ENCODE measurements around the gene C15orf40. TPM values are rescaled to one million over a fixed set of nuclear protein-coding genes. Genes with fewer than 3 reads are reported as not detected.
"Not testable (repeated sequence)": the region's sequence is repeated elsewhere in the genome, so short reads cannot be mapped to it uniquely, and the experiment has no call there.

Gene C15orf40
- total RNA-seq, result 24.2 and 29.0 TPM in 2 replicates

DNA sequence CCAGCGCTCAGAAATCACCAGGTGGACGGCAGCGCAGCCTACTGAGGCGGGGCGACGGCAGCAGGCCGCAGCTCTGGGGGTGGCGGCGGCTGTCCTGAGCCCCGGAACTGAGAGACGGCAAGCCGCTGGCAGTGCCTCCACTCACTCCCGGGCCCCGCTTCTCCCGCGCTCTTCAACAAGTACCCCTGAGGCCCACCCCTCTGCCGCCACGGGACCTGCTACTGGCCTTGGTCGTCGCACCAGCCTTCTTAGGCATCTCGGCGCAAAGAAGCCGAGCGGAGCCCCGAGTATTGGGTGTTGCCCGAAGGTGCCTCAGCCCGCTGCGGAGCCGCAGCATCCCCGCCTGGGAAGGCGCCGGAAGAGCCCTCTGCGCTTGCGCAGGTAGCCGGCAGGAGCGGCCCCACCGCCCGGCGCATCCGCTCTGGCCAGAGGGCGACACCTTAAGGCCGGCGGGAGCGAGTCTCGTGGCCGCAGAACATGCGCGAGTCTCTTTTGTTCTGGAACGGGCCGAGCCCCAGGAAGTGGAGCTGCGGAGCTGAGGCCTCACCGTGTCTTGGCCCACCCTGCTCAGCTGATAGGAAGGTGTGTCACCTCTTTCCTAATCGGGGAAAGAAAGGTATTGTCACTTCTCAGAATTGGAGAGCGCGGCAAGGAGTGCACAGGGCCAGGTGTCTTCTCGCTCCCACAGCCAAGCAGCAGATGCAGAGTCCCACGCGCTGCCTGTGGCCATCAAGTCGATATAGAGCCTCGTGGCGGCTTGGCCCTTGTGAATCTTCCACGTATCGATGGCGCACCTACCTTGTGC lies at the start of gene C15orf40:
Gene C15orf40 (minus strand): TSS at position 369 of the 805 bp plus-strand sequence. CDS start 32 bp downstream, at position 337.
- H3K9me3 Mint-ChIP-seq, result no peaks in the 10 kb centered on the region
- DNase-seq (ENCODE audit: low spot score), result peak; percentile 84
- H3K27ac Mint-ChIP-seq, result peak within 1 kb of the TSS; percentile 98
- peaks cover 31% of the 10 kb centered on the region for H3K36me3 Mint-ChIP-seq (ENCODE audit: low read depth)
- no peaks in the 10 kb centered on the region for H3K27me3 Mint-ChIP-seq (ENCODE audit: insufficient read depth)
- intact Hi-C loops (cut with micrococcal nuclease), result loop anchor here (1.0 to 2.0 kb wide), 8 partner anchors 25 to 548 kb away; partner anchors contain the start of genes BTBD1, RAMAC and TM6SF1
- peak within 1 kb of the TSS; percentile 99 for H3K4me3 Mint-ChIP-seq
- peaks cover 50% of the 10 kb centered on the region for H3K4me1 Mint-ChIP-seq (ENCODE audit: low read depth)

DNA sequence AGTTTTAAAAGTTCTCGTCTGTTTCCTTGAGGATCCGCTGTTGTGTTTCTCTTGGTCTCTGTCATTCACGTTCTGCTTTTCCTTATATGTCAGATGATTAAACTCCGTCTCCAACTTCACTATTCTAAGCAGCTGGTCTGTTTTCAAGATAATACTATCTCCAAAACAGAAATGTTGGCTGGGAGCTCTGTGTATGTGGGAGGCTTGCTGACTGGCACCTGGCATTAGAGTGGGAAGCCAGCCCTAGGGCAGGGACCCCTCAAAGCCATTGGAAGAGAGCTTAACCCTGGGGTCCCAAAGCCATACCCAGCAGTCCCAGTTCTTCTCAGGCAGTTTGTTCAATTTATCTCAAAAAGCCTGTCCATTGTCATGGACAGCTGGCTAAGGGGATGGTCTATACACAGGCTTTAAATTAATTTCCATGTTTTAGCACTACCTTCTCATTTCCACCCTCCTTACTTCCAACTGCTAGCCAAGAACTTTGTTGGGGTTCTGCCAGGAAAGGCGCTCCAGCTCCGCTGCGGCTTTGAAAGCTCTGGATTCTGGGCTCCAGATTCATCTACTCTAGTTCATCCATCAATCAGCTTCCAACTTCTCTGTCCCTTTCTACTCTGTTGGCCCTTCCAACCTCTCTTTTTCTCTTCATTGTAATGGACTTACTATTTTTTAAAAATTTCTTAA lies 46.4 kb upstream of the C15orf40 start:
- Mint-ChIP-seq H3K27ac (no peak overlapping the region), H3K36me3 (ENCODE audit: low read depth) (peaks cover 20% of the 10 kb centered on the region)

GRCh38 chr15:83057002-83057401 lies 45.6 kb upstream of the C15orf40 start:
- no peaks in the 10 kb centered on the region for H3K9me3 Mint-ChIP-seq
- DNase-seq (ENCODE audit: low spot score), result no peak
- peaks cover 23% of the 10 kb centered on the region for H3K4me1 Mint-ChIP-seq (ENCODE audit: low read depth)
- intact Hi-C loops (cut with micrococcal nuclease), result no loop called here
- no peaks in the 10 kb centered on the region for H3K27me3 Mint-ChIP-seq (ENCODE audit: insufficient read depth)
- H3K4me3 Mint-ChIP-seq, result no peak overlapping the region
- peaks cover 20% of the 10 kb centered on the region for H3K36me3 Mint-ChIP-seq (ENCODE audit: low read depth)
- H3K27ac Mint-ChIP-seq, result no peak overlapping the region

More for the DNA sequence above, 46.4 kb upstream of the C15orf40 start:
- no peak for DNase-seq (ENCODE audit: low spot score)
- intact Hi-C loops (cut with micrococcal nuclease), result no loop called here
- H3K9me3 Mint-ChIP-seq, result no peaks in the 10 kb centered on the region
- no peaks in the 10 kb centered on the region for H3K27me3 Mint-ChIP-seq (ENCODE audit: insufficient read depth)
- peaks cover 23% of the 10 kb centered on the region for H3K4me1 Mint-ChIP-seq (ENCODE audit: low read depth)
- H3K4me3 Mint-ChIP-seq, result no peak overlapping the region

- peaks cover 29% of the 10 kb centered on the region for H3K36me3 Mint-ChIP-seq (ENCODE audit: low read depth)
- H3K27ac Mint-ChIP-seq, result no peak overlapping the region
- intact Hi-C loops (cut with micrococcal nuclease), result no loop called here
- no peaks in the 10 kb centered on the region for H3K27me3 Mint-ChIP-seq (ENCODE audit: insufficient read depth)
- H3K4me1 Mint-ChIP-seq (ENCODE audit: low read depth), result peaks cover 15% of the 10 kb centered on the region
- no peaks in the 10 kb centered on the region for H3K9me3 Mint-ChIP-seq
- DNase-seq (ENCODE audit: low spot score), result no peak
- H3K4me3 Mint-ChIP-seq, result no peak overlapping the region
Observed at GRCh38 chr15:83053151-83053550, 41.7 kb upstream of the C15orf40 start.

GRCh38 chr15:83046558-83047127 lies 35.2 kb upstream of the C15orf40 start:
- H3K27me3 Mint-ChIP-seq (ENCODE audit: insufficient read depth), result no peaks in the 10 kb centered on the region
- H3K4me3 Mint-ChIP-seq, result no peak overlapping the region
- intact Hi-C loops (cut with micrococcal nuclease), result no loop called here
- H3K36me3 Mint-ChIP-seq (ENCODE audit: low read depth), result peaks cover 44% of the 10 kb centered on the region
- peaks cover 14% of the 10 kb centered on the region for H3K4me1 Mint-ChIP-seq (ENCODE audit: low read depth)
- no peaks in the 10 kb centered on the region for H3K9me3 Mint-ChIP-seq
- no peak overlapping the region for H3K27ac Mint-ChIP-seq
- DNase-seq (ENCODE audit: low spot score), result no peak

- H3K4me1 Mint-ChIP-seq (ENCODE audit: low read depth), result peaks cover 16% of the 10 kb centered on the region
- H3K27me3 Mint-ChIP-seq (ENCODE audit: insufficient read depth), result no peaks in the 10 kb centered on the region
- no peak overlapping the region for H3K4me3 Mint-ChIP-seq
- intact Hi-C loops (cut with micrococcal nuclease), result no loop called here
- H3K36me3 Mint-ChIP-seq (ENCODE audit: low read depth), result peaks cover 55% of the 10 kb centered on the region
- DNase-seq (ENCODE audit: low spot score), result no peak
- H3K9me3 Mint-ChIP-seq, result no peaks in the 10 kb centered on the region
- no peak overlapping the region for H3K27ac Mint-ChIP-seq
Observed at GRCh38 chr15:83044156-83044555, 32.7 kb upstream of the C15orf40 start.

- Mint-ChIP-seq H3K27ac (no peak overlapping the region), H3K4me1 (ENCODE audit: low read depth) (peaks cover 27% of the 10 kb centered on the region), H3K4me3 (no peak overlapping the region), H3K9me3 (peaks cover 6% of the 10 kb centered on the region), H3K27me3 (ENCODE audit: insufficient read depth) (no peaks in the 10 kb centered on the region), H3K36me3 (ENCODE audit: low read depth) (peaks cover 66% of the 10 kb centered on the region)
- intact Hi-C loops (cut with micrococcal nuclease), result no loop called here
- DNase-seq (ENCODE audit: low spot score), result no peak
Observed at GRCh38 chr15:83039206-83039605, 27.8 kb upstream of the C15orf40 start.

GRCh38 chr15:83036253-83036652 lies 24.8 kb upstream of the C15orf40 start:
- intact Hi-C loops (cut with micrococcal nuclease), result no loop called here
- peaks cover 27% of the 10 kb centered on the region for H3K4me1 Mint-ChIP-seq (ENCODE audit: low read depth)
- H3K27ac Mint-ChIP-seq, result no peak overlapping the region
- peaks cover 8% of the 10 kb centered on the region for H3K9me3 Mint-ChIP-seq
- no peak for DNase-seq (ENCODE audit: low spot score)
- no peaks in the 10 kb centered on the region for H3K27me3 Mint-ChIP-seq (ENCODE audit: insufficient read depth)
- H3K36me3 Mint-ChIP-seq (ENCODE audit: low read depth), result peaks cover 61% of the 10 kb centered on the region
- H3K4me3 Mint-ChIP-seq, result no peak overlapping the region

DNA sequence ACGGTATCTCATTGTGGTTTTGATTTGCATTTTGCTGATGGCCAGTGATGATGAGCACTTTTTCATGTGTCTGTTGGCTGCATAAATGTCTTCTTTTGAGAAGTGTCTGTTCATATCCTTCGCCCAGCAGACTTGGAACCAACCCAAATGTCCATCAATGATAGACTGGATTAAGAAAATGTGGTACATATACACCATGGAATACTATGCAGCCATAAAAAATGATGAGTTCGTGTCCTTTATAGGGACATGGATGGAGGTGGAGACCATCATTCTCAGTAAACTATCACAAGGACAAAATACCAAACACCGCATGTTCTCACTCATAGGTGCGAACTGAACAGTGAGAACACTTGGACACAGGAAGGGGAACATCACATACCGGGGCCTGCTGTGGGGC lies 19.8 kb upstream of the C15orf40 start:
- H3K27me3 Mint-ChIP-seq (ENCODE audit: insufficient read depth); H3K9me3 Mint-ChIP-seq; H3K4me1 Mint-ChIP-seq (ENCODE audit: low read depth); intact Hi-C loops (cut with micrococcal nuclease); H3K27ac Mint-ChIP-seq; H3K4me3 Mint-ChIP-seq; DNase-seq (ENCODE audit: low spot score): not testable (repeated sequence)
- peaks cover 41% of the 10 kb centered on the region for H3K36me3 Mint-ChIP-seq (ENCODE audit: low read depth)

- peaks cover 33% of the 10 kb centered on the region for H3K36me3 Mint-ChIP-seq (ENCODE audit: low read depth)
- H3K27ac Mint-ChIP-seq, result no peak overlapping the region
- intact Hi-C loops (cut with micrococcal nuclease), result no loop called here
- peaks cover 3% of the 10 kb centered on the region for H3K9me3 Mint-ChIP-seq
- no peak overlapping the region for H3K4me3 Mint-ChIP-seq
- H3K4me1 Mint-ChIP-seq (ENCODE audit: low read depth), result no peaks in the 10 kb centered on the region
- no peak for DNase-seq (ENCODE audit: low spot score)
- no peaks in the 10 kb centered on the region for H3K27me3 Mint-ChIP-seq (ENCODE audit: insufficient read depth)
Observed at GRCh38 chr15:83030021-83030420, 18.6 kb upstream of the C15orf40 start.

DNA sequence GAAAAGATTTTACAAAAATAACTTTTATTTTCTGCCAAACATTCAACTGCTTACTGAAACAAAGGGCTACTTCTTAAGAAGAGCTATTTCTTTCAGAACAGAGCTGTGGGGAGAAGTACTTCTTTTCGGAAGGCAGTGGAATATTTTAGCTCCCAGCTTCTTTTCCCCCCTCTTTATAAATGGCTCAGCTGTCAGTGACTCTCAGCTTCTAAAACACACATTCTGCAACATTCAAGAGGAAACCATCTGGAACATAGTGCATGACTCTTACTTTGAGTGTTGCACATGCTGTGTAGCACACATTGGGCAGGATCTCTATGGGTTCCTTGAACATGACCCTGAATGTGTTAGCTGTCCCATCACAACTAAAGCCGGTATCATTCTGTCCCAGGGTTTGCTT lies 7.0 kb upstream of the C15orf40 start:
- DNase-seq (ENCODE audit: low spot score), result no peak
- no peak overlapping the region for H3K27ac Mint-ChIP-seq
- H3K4me1 Mint-ChIP-seq (ENCODE audit: low read depth), result peaks cover 15% of the 10 kb centered on the region
- H3K36me3 Mint-ChIP-seq (ENCODE audit: low read depth), result peaks cover 27% of the 10 kb centered on the region
- no peaks in the 10 kb centered on the region for H3K27me3 Mint-ChIP-seq (ENCODE audit: insufficient read depth)
- no peak overlapping the region for H3K4me3 Mint-ChIP-seq
- H3K9me3 Mint-ChIP-seq, result no peaks in the 10 kb centered on the region
- intact Hi-C loops (cut with micrococcal nuclease), result no loop called here

DNA sequence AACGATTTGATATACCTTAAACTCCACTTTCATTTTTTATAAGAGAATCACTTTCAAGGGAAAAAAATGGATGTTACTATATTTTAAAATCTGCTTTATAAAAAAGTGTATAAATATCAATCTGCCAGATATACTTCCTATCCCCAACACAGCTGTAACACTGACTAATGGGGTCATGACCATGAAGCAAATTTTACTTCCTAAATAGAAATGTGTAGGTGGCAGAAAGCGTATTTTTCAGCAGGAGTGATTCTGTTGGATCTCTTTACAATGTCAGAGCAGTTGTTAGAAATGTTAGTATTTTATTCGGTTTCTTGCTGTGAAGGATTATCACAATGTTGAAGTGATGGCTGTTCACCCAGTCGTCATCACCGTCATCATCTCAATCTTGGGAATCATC lies 5.5 kb upstream of the C15orf40 start:
- H3K9me3 Mint-ChIP-seq, result no peaks in the 10 kb centered on the region
- no peaks in the 10 kb centered on the region for H3K27me3 Mint-ChIP-seq (ENCODE audit: insufficient read depth)
- H3K27ac Mint-ChIP-seq, result no peak overlapping the region
- H3K4me1 Mint-ChIP-seq (ENCODE audit: low read depth), result peaks cover 27% of the 10 kb centered on the region
- H3K4me3 Mint-ChIP-seq, result no peak overlapping the region
- intact Hi-C loops (cut with micrococcal nuclease), result no loop called here
- H3K36me3 Mint-ChIP-seq (ENCODE audit: low read depth), result peaks cover 34% of the 10 kb centered on the region
- no peak for DNase-seq (ENCODE audit: low spot score)

DNA sequence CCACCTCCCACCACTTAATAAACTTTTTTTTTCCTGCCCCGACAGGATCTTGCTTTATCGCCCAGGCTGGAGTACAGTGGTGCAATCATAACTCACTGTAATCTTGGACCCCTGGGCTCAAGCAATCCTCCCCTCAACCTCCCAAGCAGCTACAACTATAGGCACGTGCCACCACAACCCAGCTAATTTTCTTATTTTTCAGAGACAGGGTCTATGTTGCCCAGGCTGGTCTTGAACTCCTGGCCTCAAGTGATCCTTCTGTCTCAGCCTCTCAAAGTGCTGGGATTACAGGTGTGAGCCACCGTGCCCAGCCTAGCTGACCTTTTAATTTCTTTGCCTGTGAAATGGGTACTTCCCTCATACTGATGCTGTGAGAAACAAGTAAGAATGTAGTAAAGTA lies 3.9 kb upstream of the C15orf40 start:
- Mint-ChIP-seq H3K27me3 (ENCODE audit: insufficient read depth) (no peaks in the 10 kb centered on the region), H3K4me1 (ENCODE audit: low read depth) (peaks cover 37% of the 10 kb centered on the region), H3K27ac (peak overlapping the region; percentile 35), H3K9me3 (no peaks in the 10 kb centered on the region), H3K36me3 (ENCODE audit: low read depth) (peaks cover 30% of the 10 kb centered on the region), H3K4me3 (no peak overlapping the region)
- DNase-seq (ENCODE audit: low spot score), result no peak
- intact Hi-C loops (cut with micrococcal nuclease), result no loop called here

Data from activated T-helper 1 cell treated with anti-CD3 and anti-CD28 coated beads, Interleukin-12 subunit alpha, Interleukin-12 subunit beta, Interleukin-2, Interleukin-4 antibody, amounts not matched to agents 30 ng/mL and 10 ng/mL and 1 ng/mL, durations not matched to agents 14 hours and 24 hours and 36 hours (primary cell).